ENCODE measurements around the gene RAB31. TPM values are rescaled to one million over a fixed set of nuclear protein-coding genes. Genes with fewer than 3 reads are reported as not detected.

Gene RAB31
- total RNA-seq, 4 donors from 2014 or later, result 3.2 to 7.1 (median 4.4) TPM

- Histone ChIP-seq H3K27ac (peak overlapping the region; percentile 77 to 88 (median 82)), H3K27me3 (no peaks in the 10 kb centered on the region), H3K4me3 (no peak overlapping the region), H3K9me3 (no peaks in the 10 kb centered on the region), H3K4me1 (peaks cover 31 to 40% of the 10 kb centered on the region in 2 donors), H3K36me3 (no peaks in the 10 kb centered on the region)
- in situ Hi-C loops (cut with MboI; ENCODE audit: low sequenced_read_pairs in 4 of 4) (loop anchor here in 2 of 4 donors (25.0 kb wide), 2 partner anchors 94 to 719 kb away; partner anchors contain the start of genes VAPA (in 2 of the 2) and NAPG (in 1 of the 2)), intact Hi-C loops (cut with DNase I; ENCODE audit: low total_unique reads) (loop anchor here (5.0 to 10.0 kb wide), 3 partner anchors 94 to 706 kb away; partner anchors contain the start of genes NAPG and VAPA)
- no peak for DNase-seq
- TF ChIP-seq POLR2A (IDR thresholded peaks at IDR 0.05), result no peak
- no peak for TF ChIP-seq CTCF (IDR thresholded peaks at IDR 0.05 in 4 of 5, conservative IDR thresholded peaks at IDR 0.05 in 1 of 5)
- no peak for ATAC-seq
Observed at GRCh38 chr18:9818423-9818734, 110.3 kb downstream of the RAB31 start.

DNA sequence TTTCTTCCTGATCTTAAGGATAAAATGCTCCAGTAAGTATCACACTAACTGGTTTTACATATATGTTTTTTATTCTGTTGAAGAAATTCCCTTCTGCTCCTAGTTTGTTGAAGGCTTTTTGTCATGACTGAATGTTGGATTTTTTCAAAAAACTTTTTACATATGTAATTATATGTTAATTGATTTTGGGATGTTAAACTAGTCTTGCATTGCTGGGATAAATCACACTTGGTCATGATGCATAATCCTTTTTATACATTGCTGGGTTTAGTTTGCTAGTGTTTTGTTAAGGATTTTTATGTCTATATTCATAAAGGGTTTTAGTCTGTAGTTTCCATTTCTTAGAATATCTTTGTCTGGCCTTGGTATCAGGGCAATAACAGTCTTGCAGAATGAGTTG, 112.0 kb downstream of the RAB31 start:
- H3K4me1 ChIP-seq, result peaks cover 44 to 47% of the 10 kb centered on the region in 2 donors
- intact Hi-C loops (cut with DNase I; ENCODE audit: low total_unique reads), result no loop called here
- no peak overlapping the region for H3K4me3 ChIP-seq
- TF ChIP-seq CTCF (IDR thresholded peaks at IDR 0.05 in 4 of 5, conservative IDR thresholded peaks at IDR 0.05 in 1 of 5), result no peak
- no peak for TF ChIP-seq POLR2A (IDR thresholded peaks at IDR 0.05)
- no peak overlapping the region for H3K27ac ChIP-seq
- H3K36me3 ChIP-seq, result no peaks in the 10 kb centered on the region
- no peaks in the 10 kb centered on the region for H3K9me3 ChIP-seq
- in situ Hi-C loops (cut with MboI; ENCODE audit: low sequenced_read_pairs in 4 of 4), result loop anchor here in 2 of 4 donors (25.0 kb wide), 2 partner anchors 92 to 717 kb away; partner anchors contain the start of genes VAPA (in 2 of the 2) and NAPG (in 1 of the 2)
- ATAC-seq, result no peak
- no peak for DNase-seq
- H3K27me3 ChIP-seq, result no peaks in the 10 kb centered on the region

GRCh38 chr18:9820719-9821118, 112.6 kb downstream of the RAB31 start:
- in situ Hi-C loops (cut with MboI; ENCODE audit: low sequenced_read_pairs in 4 of 4) (loop anchor here in 2 of 4 donors (25.0 kb wide), 2 partner anchors 92 to 717 kb away; partner anchors contain the start of genes VAPA (in 2 of the 2) and NAPG (in 1 of the 2)), intact Hi-C loops (cut with DNase I; ENCODE audit: low total_unique reads) (no loop called here)
- Histone ChIP-seq H3K36me3 (no peaks in the 10 kb centered on the region), H3K4me1 (peaks cover 50 to 53% of the 10 kb centered on the region in 2 donors), H3K9me3 (no peaks in the 10 kb centered on the region), H3K27ac (no peak overlapping the region), H3K4me3 (no peak overlapping the region), H3K27me3 (no peaks in the 10 kb centered on the region)
- no peak for TF ChIP-seq POLR2A (IDR thresholded peaks at IDR 0.05)
- no peak for TF ChIP-seq CTCF (IDR thresholded peaks at IDR 0.05 in 4 of 5, conservative IDR thresholded peaks at IDR 0.05 in 1 of 5)
- DNase-seq (no peak), ATAC-seq (no peak)

DNA sequence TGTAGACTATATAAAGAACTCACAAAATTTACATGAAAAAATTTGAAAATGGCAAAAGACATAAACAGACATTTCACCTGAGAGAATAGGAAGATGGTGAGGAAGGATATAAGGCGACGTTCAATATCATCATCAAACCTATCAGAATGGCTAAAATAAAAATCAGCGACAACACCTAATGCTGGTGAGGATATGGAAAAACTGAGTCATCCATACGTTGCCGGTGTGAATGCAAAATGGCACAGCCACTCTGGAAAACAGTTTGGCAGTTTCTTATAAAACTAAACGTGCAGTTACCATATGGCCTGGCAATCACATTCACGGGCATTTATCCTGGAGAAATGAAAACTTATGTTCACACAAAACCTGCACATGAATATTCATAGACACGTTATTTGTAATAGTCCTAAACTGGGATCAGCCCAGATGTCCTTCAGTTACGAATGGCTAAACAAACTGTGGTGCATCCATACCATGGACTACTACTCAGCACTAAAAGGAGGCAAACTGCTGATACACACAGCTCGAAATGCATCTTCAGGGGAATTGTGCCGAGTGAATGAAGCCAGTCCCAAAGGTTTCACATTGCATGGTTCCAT, 114.6 kb downstream of the RAB31 start:
- intact Hi-C loops (cut with DNase I; ENCODE audit: low total_unique reads), result no loop called here
- peaks cover 45 to 46% of the 10 kb centered on the region in 2 donors for H3K4me1 ChIP-seq
- no peak overlapping the region for H3K4me3 ChIP-seq
- no peak for TF ChIP-seq POLR2A (IDR thresholded peaks at IDR 0.05)
- TF ChIP-seq CTCF (IDR thresholded peaks at IDR 0.05 in 4 of 5, conservative IDR thresholded peaks at IDR 0.05 in 1 of 5), result no peak
- peak overlapping the region in 3 of 4 donors; percentile 62 to 78 (median 68) for H3K27ac ChIP-seq
- ATAC-seq (no peak), DNase-seq (no peak)
- no peaks in the 10 kb centered on the region for H3K9me3 ChIP-seq
- no peaks in the 10 kb centered on the region for H3K36me3 ChIP-seq
- in situ Hi-C loops (cut with MboI; ENCODE audit: low sequenced_read_pairs in 4 of 4), result loop anchor here in 2 of 4 donors (25.0 kb wide), 2 partner anchors 90 to 715 kb away; partner anchors contain the start of genes VAPA (in 2 of the 2) and NAPG (in 1 of the 2)
- no peaks in the 10 kb centered on the region for H3K27me3 ChIP-seq

Measured in gastrocnemius medialis (tissue), 4 donors.